Cortex of kidney (tissue), 1 donor: ENCODE results near the gene TMBIM4.

Experiments
- DNase-seq: peaks from one replicate; lab custom pipeline; 2025; lab: John Stamatoyannopoulos, UW

Gene TMBIM4

DNA sequence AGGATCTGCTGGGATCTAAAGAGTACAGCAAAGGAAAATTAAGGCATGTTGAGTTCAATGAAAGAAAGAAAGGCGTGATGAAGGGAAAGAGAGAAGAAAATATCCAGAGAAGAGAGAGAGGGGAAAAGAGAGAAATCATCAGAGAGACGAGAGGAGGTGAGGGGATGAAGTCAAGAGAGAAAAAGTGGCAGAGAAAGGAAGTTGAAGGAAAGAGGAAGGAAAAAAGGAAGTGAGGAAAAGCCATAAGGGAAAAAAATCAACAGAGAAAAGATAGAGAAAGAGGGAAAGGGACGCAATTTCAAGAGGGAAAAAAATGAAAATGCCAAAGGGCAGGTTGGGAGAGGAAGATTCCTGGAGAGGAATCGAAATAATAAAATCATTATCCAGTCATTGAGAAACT is 79.6 kb downstream of the TMBIM4 start:
- DNase-seq = no peak

DNA sequence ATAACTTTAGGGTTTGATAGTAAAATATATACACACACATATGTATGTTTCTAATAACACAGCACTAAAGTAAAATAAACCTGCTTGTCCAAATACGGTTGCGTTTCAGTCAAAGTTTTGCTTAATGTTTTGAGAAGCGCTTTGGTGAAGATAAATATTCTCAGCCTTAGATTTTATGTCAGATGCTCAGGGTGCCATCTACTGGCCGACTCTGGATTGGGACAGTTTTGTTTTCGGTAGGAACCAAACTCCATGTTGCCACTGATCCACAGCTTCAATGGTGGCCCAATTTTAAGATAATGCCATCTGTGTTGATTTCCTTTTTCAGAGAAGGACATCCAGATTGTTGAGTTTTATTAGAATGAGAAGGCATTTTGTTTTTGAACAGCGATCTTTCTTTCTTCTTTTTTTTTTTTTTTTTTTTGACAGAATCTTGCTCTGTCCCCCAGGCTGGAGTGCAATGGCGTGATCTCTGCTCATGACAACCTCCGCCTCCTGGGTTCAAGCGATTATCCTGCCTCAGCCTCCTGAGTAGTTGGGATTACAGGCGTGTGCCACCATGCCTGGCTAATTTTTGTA is 82.3 kb downstream of the TMBIM4 start:
- no peak for DNase-seq

DNA sequence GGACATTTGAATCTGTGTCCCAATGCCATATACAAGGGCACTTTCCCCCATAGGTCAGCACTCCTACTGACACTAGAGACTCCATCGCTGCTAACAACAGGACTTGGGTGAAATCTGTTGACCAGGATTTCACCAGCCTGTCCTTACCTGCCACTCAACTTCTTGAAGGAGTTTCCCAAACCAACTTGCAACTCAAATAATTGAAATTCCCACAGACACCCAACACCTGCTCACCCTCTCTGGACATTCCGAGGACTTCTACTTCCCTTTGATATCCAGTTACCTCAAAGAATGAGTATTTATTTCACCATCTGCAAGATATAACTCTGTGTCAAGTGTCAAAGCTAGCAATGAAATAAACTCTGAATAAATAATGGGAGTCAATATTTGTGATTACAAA is 83.8 kb downstream of the TMBIM4 start:
- DNase-seq = no peak
